ENCODE measurements around the gene PTH2R. TPM values are rescaled to one million over a fixed set of nuclear protein-coding genes. Genes with fewer than 3 reads are reported as not detected.
A peak's percentile ranks its signal among the peaks of the same experiment; 100 is the strongest.

The PTH2R gene, protein sequence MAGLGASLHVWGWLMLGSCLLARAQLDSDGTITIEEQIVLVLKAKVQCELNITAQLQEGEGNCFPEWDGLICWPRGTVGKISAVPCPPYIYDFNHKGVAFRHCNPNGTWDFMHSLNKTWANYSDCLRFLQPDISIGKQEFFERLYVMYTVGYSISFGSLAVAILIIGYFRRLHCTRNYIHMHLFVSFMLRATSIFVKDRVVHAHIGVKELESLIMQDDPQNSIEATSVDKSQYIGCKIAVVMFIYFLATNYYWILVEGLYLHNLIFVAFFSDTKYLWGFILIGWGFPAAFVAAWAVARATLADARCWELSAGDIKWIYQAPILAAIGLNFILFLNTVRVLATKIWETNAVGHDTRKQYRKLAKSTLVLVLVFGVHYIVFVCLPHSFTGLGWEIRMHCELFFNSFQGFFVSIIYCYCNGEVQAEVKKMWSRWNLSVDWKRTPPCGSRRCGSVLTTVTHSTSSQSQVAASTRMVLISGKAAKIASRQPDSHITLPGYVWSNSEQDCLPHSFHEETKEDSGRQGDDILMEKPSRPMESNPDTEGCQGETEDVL
- not detected in 2 replicates for total RNA-seq (2014; rRNA removed; shearing (Covaris generic))
- not detected in 2 replicates for polyA plus RNA-seq (2016; fragmentation: Nextera tagmentation; extraction: Ambion mirVana)

DNA sequence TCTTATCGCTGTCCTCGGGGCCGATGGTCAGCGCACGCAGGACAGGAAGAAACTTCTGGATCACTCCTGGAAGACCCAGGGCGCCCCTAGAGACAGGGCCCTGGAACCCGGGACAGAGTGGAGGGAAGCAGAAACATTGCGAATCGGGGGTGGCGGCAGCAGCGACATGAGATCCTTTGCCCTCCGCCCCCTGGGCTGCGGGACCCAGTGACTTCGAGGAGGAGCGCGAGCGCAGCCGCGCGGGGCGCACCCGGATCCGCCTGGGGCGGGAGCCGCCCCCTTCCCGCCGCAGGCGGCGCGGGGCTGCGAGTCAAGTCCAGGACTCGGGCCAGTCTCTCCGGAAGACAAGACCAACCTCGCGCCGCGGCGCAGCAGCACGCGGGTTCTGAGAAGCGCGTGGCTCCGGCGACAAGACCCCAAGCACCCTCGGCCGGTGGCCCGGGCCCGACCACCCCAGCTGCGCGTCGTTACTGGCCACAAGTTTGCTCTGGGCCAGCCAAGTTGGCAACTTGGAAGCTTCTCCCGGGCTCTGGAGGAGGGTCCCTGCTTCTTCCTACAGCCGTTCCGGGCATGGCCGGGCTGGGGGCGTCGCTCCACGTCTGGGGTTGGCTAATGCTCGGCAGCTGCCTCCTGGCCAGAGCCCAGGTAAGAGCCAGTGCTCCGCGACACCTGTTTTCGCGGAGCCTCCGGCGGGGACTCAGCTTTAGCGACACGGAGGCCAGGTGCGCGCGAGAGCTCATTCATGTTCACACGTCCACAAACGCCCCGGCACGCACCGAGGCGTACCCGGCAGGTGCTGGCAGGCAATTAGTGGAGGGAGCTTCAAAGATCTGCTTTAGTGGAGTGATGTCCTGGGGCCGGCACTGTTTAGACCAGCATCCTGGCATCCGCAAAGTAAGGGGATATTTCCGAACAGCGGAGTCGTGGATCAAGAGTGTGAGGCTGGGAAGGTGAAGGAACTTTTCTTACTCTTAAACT is at the start of gene PTH2R:
Gene PTH2R (plus strand): TSS at position 319 of the 978 bp plus-strand sequence. CDS start 252 bp downstream, at position 571.
- Histone ChIP-seq H3K9me3 (ENCODE audit: low read depth) (no peaks in the 10 kb centered on the region), H3K9ac (no peak within 1 kb of the TSS), H3K27me3 (replicated peaks; ENCODE audit: insufficient read depth) (peaks cover 60% of the 10 kb centered on the region), H3K4me2 (ENCODE audit: unreplicated experiment) (peak within 1 kb of the TSS; percentile 50), H3K4me1 (ENCODE audit: insufficient read depth) (no peaks in the 10 kb centered on the region), H3K79me2 (ENCODE audit: insufficient read depth) (no peaks in the 10 kb centered on the region), H2AFZ (peak within 1 kb of the TSS; percentile 35; the same call in 1 of the 2 replicates), H3F3A (ENCODE audit: insufficient read depth) (no peaks in the 10 kb centered on the region), H3K4me3 (peak within 1 kb of the TSS; percentile 31; the same call in 1 of the 2 replicates), H3K36me3 (ENCODE audit: low read depth) (no peaks in the 10 kb centered on the region), H3K27ac (no peak within 1 kb of the TSS), H4K20me1 (ENCODE audit: insufficient read depth) (no peaks in the 10 kb centered on the region), H3K9me2 (ENCODE audit: insufficient read depth) (no peaks in the 10 kb centered on the region)
- 5 to 6% methylated on average over 77 to 82 of the region's 82 CpGs for WGBS, 2 experiments (ENCODE audit: low coverage in 1 of 2, low lambda C conversion rate in 2 of 2, missing lambda C conversion rate in 2 of 2)
- in situ Hi-C loops (cut with MboI) = loop anchor here (25.0 kb wide), 2 partner anchors 906 to 1556 kb away; no protein-coding TSS in a partner anchor
- DNase-seq = peak; percentile 23
- TF ChIP-seq EZH2 (IDR thresholded peaks at IDR 0.05; ENCODE audit: insufficient read depth, poor library complexity, severe bottlenecking) (peak; percentile 34), EZH2phosphoT487 (IDR thresholded peaks at IDR 0.05; ENCODE audit: insufficient read depth, low read depth) (no peak)

DNA sequence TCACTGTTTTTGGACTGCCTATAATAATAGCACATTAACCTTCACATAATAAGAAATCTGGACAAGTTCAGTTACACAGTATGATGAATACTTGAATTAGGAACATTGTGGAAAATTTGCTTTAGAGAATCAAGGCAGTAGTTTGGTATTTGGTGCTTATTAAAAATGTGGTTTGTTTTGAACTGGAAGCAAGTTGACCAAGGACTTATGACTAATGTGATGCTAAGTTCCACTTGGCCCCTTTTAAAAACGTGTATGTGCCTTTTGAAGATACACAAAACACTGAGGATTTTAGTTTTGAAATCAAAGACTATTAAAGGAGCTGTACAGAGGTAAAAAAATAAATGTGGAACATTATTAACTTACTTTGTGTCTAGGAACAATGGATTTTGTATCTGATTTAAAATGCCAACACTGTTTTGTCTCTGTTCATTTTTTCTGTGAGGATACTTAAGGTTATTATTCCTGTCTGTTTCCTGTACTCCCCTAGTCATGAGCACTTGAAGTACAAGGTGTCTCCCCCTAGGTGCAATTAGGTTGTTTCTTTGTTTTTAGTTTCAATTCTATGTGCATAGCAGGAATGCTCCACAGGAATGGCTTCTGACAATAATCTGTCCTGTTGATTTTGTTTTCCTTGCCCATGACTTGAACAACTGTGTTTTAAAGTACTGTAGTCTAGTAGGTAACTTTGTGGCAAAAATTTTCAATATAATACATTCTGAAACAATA is 49.6 kb upstream of the PTH2R start:
- Histone ChIP-seq H3K27ac (no peak overlapping the region), H3K9me3 (ENCODE audit: low read depth) (no peaks in the 10 kb centered on the region), H3K4me1 (ENCODE audit: insufficient read depth) (no peaks in the 10 kb centered on the region), H3K36me3 (ENCODE audit: low read depth) (peaks cover 39% of the 10 kb centered on the region), H2AFZ (no peak overlapping the region), H4K20me1 (ENCODE audit: insufficient read depth) (no peaks in the 10 kb centered on the region), H3K79me2 (ENCODE audit: insufficient read depth) (no peaks in the 10 kb centered on the region), H3K9me2 (ENCODE audit: insufficient read depth) (no peaks in the 10 kb centered on the region), H3K4me3 (no peak overlapping the region), H3K9ac (no peak overlapping the region), H3K27me3 (replicated peaks; ENCODE audit: insufficient read depth) (0 out of 2 replicates have a peak, but pooled peaks cover 5% of the 10 kb centered on the region), H3K4me2 (ENCODE audit: unreplicated experiment) (no peak overlapping the region), H3F3A (ENCODE audit: insufficient read depth) (peaks cover 6% of the 10 kb centered on the region; the same call in 1 of the 2 replicates)
- in situ Hi-C loops (cut with MboI) = no loop called here
- no peak for DNase-seq
- 27 to 29% methylated on average over 1 of the region's 1 CpG for WGBS, 2 experiments (ENCODE audit: low coverage in 1 of 2, low lambda C conversion rate in 2 of 2, missing lambda C conversion rate in 2 of 2)
- TF ChIP-seq EZH2 (IDR thresholded peaks at IDR 0.05; ENCODE audit: insufficient read depth, poor library complexity, severe bottlenecking) (no peak), EZH2phosphoT487 (IDR thresholded peaks at IDR 0.05; ENCODE audit: insufficient read depth, low read depth) (no peak)

DNA sequence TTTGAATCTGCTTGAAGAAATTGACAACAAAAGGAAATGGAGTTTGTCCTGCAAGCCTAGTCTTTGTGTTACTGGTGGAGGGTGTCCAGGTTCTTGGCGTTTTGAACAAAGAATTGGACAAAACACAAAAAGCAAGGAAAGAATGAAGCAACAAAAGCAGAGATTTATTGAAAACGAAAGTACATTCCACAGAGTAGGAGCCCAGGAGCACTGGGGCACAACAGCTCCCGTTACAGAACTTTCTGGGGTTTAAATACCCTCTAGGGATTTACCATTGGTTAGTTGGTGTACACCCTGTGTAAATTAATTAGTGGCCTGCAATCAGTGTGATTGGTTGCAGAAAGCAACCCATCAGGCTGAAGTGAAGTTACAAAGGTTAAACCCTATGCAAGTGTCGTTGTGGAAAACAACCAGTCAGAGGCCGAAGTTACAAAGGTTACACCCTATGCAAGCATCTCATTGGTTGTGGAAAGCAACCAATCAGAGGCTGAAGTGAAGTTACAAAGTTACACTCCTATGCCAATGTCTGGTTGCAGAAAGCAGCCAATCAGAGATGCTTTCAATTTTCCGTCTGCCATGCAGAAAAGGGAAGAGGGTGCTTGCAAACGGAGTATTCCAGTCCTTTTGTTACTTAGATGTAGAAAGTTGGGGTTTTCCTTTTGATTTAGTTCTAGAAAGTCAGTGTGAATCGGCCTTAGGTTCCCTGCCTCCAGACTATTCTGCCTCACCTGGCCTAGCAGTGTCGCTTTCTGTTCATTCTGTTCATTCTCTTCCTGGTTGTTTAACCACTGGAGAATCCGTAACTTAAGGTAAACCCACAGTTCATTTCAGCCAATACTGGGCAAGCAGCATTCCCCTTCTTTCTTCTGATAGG is 47.6 kb upstream of the PTH2R start:
- H3K4me3 ChIP-seq = no peak overlapping the region
- no peak for TF ChIP-seq EZH2 (IDR thresholded peaks at IDR 0.05; ENCODE audit: insufficient read depth, poor library complexity, severe bottlenecking)
- no peak for TF ChIP-seq EZH2phosphoT487 (IDR thresholded peaks at IDR 0.05; ENCODE audit: insufficient read depth, low read depth)
- H3K9ac ChIP-seq = no peak overlapping the region
- H3K4me2 ChIP-seq (ENCODE audit: unreplicated experiment) = no peak overlapping the region
- H3K27ac ChIP-seq = no peak overlapping the region
- peaks cover 24% of the 10 kb centered on the region for H3F3A ChIP-seq (ENCODE audit: insufficient read depth)
- in situ Hi-C loops (cut with MboI) = no loop called here
- H4K20me1 ChIP-seq (ENCODE audit: insufficient read depth) = no peaks in the 10 kb centered on the region
- peaks cover 22% of the 10 kb centered on the region for H3K36me3 ChIP-seq (ENCODE audit: low read depth)
- peaks cover 13% of the 10 kb centered on the region for H3K4me1 ChIP-seq (ENCODE audit: insufficient read depth)
- H3K9me2 ChIP-seq (ENCODE audit: insufficient read depth) = no peaks in the 10 kb centered on the region
- 0 out of 2 replicates have a peak, but pooled peaks cover 5% of the 10 kb centered on the region for H3K27me3 ChIP-seq (replicated peaks; ENCODE audit: insufficient read depth)
- no peaks in the 10 kb centered on the region for H3K79me2 ChIP-seq (ENCODE audit: insufficient read depth)
- DNase-seq = no peak
- H2AFZ ChIP-seq = no peak overlapping the region
- H3K9me3 ChIP-seq (ENCODE audit: low read depth) = no peaks in the 10 kb centered on the region
- WGBS, 2 experiments (ENCODE audit: low coverage in 1 of 2, low lambda C conversion rate in 2 of 2, missing lambda C conversion rate in 2 of 2) = 97 to 98% methylated on average over 10 of the region's 10 CpGs
